ENCODE measurements around the gene LCN15.

The LCN15 gene

GRCh38 chr9:136754626-136755301 lies 9.6 kb downstream of the LCN15 start:
- no peak for DNase-seq

GRCh38 chr9:136754059-136754572 lies 10.2 kb downstream of the LCN15 start:
- no peak for DNase-seq

GRCh38 chr9:136753371-136754058 lies 10.8 kb downstream of the LCN15 start:
- no peak for DNase-seq

- DNase-seq, result no peak
Measured at GRCh38 chr9:136751814-136752213, 12.5 kb downstream of the LCN15 start.

GRCh38 chr9:136751244-136751643 lies 13.1 kb downstream of the LCN15 start:
- no peak for DNase-seq

GRCh38 chr9:136750526-136750925 lies 13.8 kb downstream of the LCN15 start:
- no peak for DNase-seq

GRCh38 chr9:136748666-136749611 lies 15.4 kb downstream of the LCN15 start:
- DNase-seq, result no peak

- DNase-seq, result no peak
Measured at GRCh38 chr9:136748201-136748600, 16.1 kb downstream of the LCN15 start, which contains the start of gene LCN6. Gene LCN6 (minus strand): TSS chr9:136748525. CDS start chr9:136748483, 42 bp downstream.

- no peak for DNase-seq
Measured at GRCh38 chr9:136747161-136748060, 16.9 kb downstream of the LCN15 start.

- no peak for DNase-seq
Measured at GRCh38 chr9:136746621-136747020, 17.7 kb downstream of the LCN15 start.

GRCh38 chr9:136746155-136746490 lies 18.2 kb downstream of the LCN15 start:
- DNase-seq, result no peak

- DNase-seq, result no peak
Measured at GRCh38 chr9:136745389-136746154, 18.7 kb downstream of the LCN15 start.

GRCh38 chr9:136744773-136745172 lies 19.5 kb downstream of the LCN15 start:
- DNase-seq, result no peak

- no peak for DNase-seq
Measured at GRCh38 chr9:136743639-136744211, 20.6 kb downstream of the LCN15 start.

GRCh38 chr9:136742591-136743391 lies 21.5 kb downstream of the LCN15 start, which contains the start of gene LCN10:
Gene LCN10 (minus strand): TSS chr9:136742940. CDS start chr9:136742903, 37 bp downstream.
- DNase-seq, result no peak

GRCh38 chr9:136741883-136742571 lies 22.3 kb downstream of the LCN15 start:
- no peak for DNase-seq

- no peak for DNase-seq
Measured at GRCh38 chr9:136740971-136741882, 23.1 kb downstream of the LCN15 start.

GRCh38 chr9:136740491-136740890 lies 23.8 kb downstream of the LCN15 start:
- DNase-seq, result no peak

All from stimulated activated CD4-positive, alpha-beta T cell treated with anti-CD3 and anti-CD28 coated beads, Interleukin-12 subunit alpha, Interleukin-12 subunit beta, amount 100 ng/mL, for 4 hours (primary cell).